Activated CD4-positive, CD25-positive, alpha-beta regulatory T cell treated with anti-CD3 and anti-CD28 coated beads, Interleukin-2, amount 50 U/mL, for 72 hours (primary cell): ENCODE measurements around the gene SLC4A1.

Source experiments
- DNase-seq: peaks from one replicate; pipeline ENCODE4 v3.0.0; 2021

Gene SLC4A1

GRCh38 chr17:44219616-44220212 is 48.2 kb downstream of the SLC4A1 start, which contains the start of gene UBTF:
Gene UBTF, minus strand, starts transcription at chr17:44219675. Its CDS starts 1,446 bp downstream, at chr17:44218229.
- peak; percentile 70 for DNase-seq

- DNase-seq: peak; percentile 77
These were observed 48.8 kb downstream of the SLC4A1 start for GRCh38 chr17:44219108-44219615.

- DNase-seq: peak; percentile 89
These were observed 49.4 kb downstream of the SLC4A1 start for GRCh38 chr17:44218344-44219107.

DNA sequence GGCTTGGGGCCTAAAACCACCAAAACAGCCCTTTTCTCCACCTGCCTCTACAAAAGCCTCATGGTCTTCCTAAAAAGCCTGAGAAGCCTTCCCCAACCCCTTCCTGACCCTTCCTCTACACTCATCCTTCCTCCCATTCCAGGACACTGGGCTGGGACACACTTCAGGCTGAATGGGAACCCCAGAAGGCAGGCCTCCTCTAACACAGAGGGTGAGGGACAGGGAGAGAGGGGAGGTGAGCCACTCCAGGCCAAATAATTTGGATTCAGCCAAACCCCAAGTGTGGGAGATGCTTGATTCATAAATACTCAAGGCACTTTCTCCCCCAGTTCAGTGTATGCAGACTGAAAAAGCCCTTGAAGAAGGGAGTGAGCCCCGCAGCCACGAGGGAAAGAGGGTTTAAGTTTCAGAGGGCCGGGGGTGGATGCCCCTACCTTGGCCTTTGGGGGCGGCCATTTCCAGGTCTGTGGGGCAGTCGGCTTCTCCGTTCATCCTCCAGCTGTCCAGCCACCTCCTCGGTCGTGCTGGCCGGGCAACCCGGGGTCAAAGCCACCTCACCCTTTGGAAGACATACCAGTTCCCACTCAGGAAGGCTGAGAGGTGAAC is 50.1 kb downstream of the SLC4A1 start:
- DNase-seq: no peak

- DNase-seq: no peak
These were observed 51.2 kb downstream of the SLC4A1 start for GRCh38 chr17:44216694-44217093.

DNA sequence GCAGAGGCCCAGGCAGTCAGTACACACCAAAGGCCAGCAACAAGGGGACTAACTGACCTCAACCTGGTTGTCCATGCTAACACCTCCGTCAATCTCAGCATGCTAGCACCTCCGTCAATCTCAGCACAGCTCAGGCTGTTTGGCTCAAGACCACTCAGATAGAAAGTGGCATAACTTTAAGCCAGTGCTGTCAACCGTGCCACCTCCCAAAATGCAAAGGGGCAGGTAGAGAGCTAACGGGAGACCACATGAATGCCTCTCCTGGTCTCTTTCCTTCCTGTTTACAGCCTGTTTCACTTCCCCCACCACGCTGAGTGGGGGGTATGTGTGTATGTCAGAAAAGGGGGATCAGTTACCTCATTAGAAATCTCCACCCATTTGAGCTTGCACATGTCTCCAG is 51.8 kb downstream of the SLC4A1 start:
- DNase-seq: no peak

- DNase-seq: no peak
These were observed 53.0 kb downstream of the SLC4A1 start for GRCh38 chr17:44214896-44215295.

- no peak for DNase-seq
These were observed 53.8 kb downstream of the SLC4A1 start for GRCh38 chr17:44214230-44214494.

GRCh38 chr17:44213403-44214229 is 54.3 kb downstream of the SLC4A1 start:
- no peak for DNase-seq

DNA sequence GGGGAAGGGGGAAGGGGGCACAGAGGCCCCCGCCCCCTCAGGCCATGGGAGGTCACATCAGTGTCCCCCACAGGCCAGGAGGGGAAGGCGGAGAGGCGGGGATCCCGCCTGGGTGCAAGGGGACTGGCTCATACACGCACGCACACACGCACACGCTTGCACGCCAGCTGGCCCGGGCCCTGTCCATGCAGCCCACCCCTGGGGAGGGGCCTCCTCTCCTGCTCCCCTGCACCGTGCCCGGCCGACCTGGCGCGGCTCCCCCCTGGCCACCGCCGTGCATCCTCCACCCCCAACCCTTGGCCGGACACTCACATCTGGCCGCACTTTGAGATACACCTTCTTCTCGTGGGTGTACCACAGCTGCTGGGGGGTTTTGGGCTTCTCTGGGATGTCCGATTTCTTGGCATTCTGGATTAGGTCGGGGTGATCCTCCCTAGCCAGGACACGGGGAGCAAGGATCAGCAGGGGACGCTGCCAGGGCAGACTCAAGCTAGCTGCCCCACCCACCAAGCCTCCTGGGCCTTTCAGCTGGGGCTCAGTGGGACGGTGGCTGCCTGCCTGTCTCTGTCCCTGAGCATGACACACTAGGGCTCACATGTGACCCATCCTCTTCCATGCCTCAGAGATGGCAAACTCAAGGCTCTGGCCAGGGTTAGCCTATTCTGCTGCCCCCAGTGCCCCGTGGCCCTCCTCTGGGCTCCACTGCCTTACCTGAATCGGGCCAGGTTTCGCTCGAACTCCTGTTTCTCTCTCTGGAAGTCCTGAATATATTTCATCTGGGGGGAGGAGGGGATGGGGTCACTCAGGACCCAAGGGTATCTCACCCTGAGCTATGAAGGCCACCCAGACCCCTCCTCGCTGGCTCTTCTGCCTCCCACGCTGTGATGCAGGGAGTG is 55.2 kb downstream of the SLC4A1 start:
- no peak for DNase-seq

DNA sequence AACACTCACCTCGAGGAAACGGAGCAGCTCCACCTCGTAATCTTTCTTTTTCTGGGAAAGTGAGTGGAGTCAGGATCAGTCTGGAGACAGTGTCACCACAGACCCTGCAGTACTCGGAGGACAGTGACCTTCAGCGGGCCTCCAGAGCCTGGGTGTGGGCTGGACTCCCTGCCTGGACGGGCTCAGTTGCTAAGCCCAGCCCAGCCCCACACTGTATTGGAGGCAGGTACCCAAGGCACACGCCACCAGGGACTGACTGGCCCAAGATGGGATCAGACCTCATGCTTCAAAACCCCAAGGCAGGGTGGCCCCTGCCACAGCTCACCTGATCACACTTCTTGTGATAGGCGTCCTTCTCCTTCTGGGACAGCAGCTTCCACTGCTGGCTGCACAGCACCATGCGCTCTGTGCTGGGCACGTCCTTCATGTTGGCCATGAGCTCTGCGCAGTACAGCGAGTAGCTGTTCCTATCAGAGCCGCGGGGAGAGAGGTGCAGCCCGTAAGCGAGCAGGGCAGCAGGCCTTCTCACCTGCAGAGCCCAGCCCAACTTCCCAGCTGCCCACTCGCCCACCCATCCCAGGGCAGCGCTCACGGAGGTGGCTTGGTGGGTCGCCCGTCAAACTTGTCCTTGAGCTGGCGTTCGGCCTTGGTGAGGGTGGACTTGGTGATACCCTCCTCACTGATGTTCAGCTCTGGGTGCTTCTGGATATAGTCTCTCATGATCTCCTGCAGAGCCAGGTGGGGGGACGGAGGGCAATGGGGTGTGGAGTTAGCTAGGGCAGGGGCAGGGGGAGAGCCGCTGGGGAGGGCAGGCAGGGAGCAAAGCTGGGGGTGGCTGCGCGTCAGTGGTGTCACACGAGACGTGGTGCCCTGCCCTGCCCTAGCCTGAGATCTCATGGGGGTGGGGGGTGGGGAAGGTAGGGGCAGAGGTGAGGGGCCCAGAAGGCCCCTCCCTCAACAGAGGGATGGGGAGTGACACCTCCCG is 56.4 kb downstream of the SLC4A1 start:
- DNase-seq: no peak

DNA sequence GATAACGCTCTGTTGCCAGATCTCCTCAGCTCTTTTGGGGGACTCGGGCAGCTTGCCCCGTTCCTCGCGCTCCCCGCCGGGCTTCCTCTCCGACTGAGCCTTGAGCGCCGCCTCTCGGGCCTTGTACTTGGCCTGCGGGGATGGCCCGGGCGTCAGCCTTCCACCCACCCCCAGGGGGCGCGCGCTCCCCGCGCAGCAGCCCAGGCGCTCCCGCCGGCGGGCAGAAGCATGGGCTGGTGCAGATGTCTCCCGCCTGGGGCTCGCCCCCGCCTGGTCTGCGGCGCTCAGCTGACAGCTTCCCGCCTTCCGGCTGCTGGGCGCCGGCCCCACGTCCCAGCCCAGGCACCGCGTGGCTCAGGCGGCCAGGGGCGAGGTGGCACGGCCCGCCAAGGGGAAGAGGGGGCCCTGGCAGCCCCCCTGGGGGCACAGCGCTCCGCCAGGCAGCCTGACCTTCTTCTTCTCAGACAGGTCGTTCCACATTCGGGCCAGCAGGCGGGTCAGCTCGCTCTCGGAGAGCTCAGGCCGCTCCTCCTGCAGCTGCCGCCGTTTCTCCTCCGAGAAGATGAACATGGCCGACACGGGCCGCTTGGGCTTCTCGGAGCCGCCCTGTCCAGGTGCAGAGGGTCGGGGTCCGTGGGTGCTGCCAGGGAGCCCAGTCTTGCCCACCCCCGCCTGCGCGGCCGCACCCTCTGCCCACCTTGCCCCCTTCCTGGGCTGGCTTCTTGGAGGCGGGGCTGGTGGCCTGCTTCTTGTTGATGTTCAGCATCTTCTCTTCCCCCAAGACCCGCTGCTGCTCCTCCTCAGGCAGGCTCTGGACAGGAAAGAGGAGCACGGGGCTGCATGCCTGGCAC is 57.4 kb downstream of the SLC4A1 start:
- DNase-seq: peak; percentile 94

- no peak for DNase-seq
These were observed 58.1 kb downstream of the SLC4A1 start for GRCh38 chr17:44209786-44210341.

- no peak for DNase-seq
These were observed 60.2 kb downstream of the SLC4A1 start for GRCh38 chr17:44207743-44208142.

GRCh38 chr17:44207319-44207718 is 60.6 kb downstream of the SLC4A1 start:
- no peak for DNase-seq

- DNase-seq: no peak
These were observed 61.1 kb downstream of the SLC4A1 start for GRCh38 chr17:44206825-44207155.

- no peak for DNase-seq
These were observed 61.7 kb downstream of the SLC4A1 start for GRCh38 chr17:44205962-44206824.

GRCh38 chr17:44204441-44204882 is 63.5 kb downstream of the SLC4A1 start:
- no peak for DNase-seq
